Epithelial cell of esophagus (primary cell): Measurements from ENCODE around the gene DDX51.

Experiments
- DNase-seq: peaks from one replicate; pipeline ENCODE4 v3.0.0; 2010; ENCODE audit warnings: low read depth
- H3K4me3 ChIP-seq: 2 replicates; pipeline ENCODE4 v1.5.1; 2011; ENCODE audit warnings: mild to moderate bottlenecking, low read length, control low read depth
- CTCF ChIP-seq: IDR thresholded peaks from 2 replicates; pipeline ENCODE4 v1.5.1; 2011; ENCODE audit warnings: low read depth, mild to moderate bottlenecking, low read length, control low read depth, inconsistent platforms; ENCODE audit not compliant: insufficient read depth; ENCODE audit errors: missing control alignments

DDX51 gene

DNA sequence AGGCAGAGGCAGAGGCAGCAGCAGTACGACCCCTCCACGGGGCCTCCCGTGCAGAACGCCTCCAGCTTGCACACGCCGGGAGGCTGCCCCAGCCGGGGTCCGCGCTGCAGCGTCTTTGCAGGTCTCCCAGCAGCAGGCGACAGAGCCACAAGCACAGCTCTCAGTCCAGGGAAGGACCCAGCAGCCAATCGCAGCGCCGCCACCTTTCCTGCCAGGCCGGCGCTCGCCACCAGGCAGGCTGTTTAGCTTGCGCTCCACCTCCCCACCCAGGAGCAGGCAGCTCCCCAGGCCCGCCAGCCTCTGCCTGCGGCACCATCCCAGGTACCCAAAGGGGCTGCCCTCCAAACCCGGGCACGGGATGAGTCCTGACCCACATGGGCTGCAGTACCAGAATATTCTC is 25.2 kb downstream of the DDX51 start:
- no peak for DNase-seq
- TF ChIP-seq CTCF, result no peak
- no peak overlapping the region for H3K4me3 ChIP-seq

DNA sequence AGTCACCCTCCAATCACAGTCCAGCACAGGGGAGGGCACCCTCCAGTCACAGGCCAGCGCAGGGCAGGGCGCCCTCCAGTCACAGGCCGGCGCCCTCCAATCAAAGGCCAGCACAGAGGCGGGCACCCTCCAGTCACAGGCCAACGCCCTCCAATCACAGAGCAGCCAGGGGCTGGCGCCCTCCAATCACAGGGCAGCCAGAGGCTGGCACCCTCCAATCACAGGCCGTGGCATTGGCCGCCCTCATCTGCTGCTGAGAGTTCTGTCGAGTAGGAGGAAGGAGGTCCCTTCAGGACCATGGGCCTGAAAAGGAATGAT is 26.6 kb downstream of the DDX51 start:
- no peak for TF ChIP-seq CTCF
- H3K4me3 ChIP-seq, result no peak overlapping the region
- DNase-seq, result no peak

- TF ChIP-seq CTCF, result no peak
- no peak for DNase-seq
- no peak overlapping the region for H3K4me3 ChIP-seq
Observed at GRCh38 chr12:132116709-132117557, 27.2 kb downstream of the DDX51 start.

GRCh38 chr12:132115500-132115899 is 28.6 kb downstream of the DDX51 start:
- H3K4me3 ChIP-seq, result no peak overlapping the region
- TF ChIP-seq CTCF, result no peak
- no peak for DNase-seq

GRCh38 chr12:132114667-132115066 is 29.5 kb downstream of the DDX51 start:
- H3K4me3 ChIP-seq, result no peak overlapping the region
- no peak for TF ChIP-seq CTCF
- no peak for DNase-seq

GRCh38 chr12:132111654-132112304 is 32.3 kb downstream of the DDX51 start:
- TF ChIP-seq CTCF, result no peak
- no peak for DNase-seq
- H3K4me3 ChIP-seq, result no peak overlapping the region
